H1 (cell line): ENCODE data around the gene WDR76. TPM values are rescaled to one million over a fixed set of nuclear protein-coding genes. Genes with fewer than 3 reads are reported as not detected.

Source experiments
- CTCF ChIA-PET: fragments of 300-600 bp; sonication (Branson Sonifier 250); formaldehyde crosslinking; loops from one replicate; lab custom pipeline; 2021; ENCODE audit not compliant: partially characterized antibody; lab: Charles Lee
- POLR2A ChIA-PET: fragments of 300-600 bp; sonication (Branson Sonifier 250); formaldehyde crosslinking; loops from one replicate; lab custom pipeline; 2021; ENCODE audit warnings: inconsistent platforms; ENCODE audit not compliant: partially characterized antibody; lab: Charles Lee
- DNase-seq, 2 experiments: peaks; one replicate each; pipeline versions ENCODE4 v3.0.0 to v3.0.0-alpha.2; 2010 to 2022; ENCODE audit warnings: low spot score in 2 of 2, low read depth in 1 of 2, mixed read lengths in 1 of 2
- FAIRE-seq: peaks from 2 replicates; lab custom pipeline; 2011; peaks lifted over from hg19 to GRCh38; lab: Jason Lieb, UNC
- H2AFZ ChIP-seq: 2 replicates; pipeline ENCODE4 v1.8.1; 2012; ENCODE audit warnings: low read length, inconsistent platforms
- H2AK5ac ChIP-seq: 2 replicates; pipeline ENCODE4 v1.6.1; 2013; ENCODE audit warnings: low read depth, low read length
- H2BK120ac ChIP-seq: replicated peaks from 2 replicates; pipeline ENCODE3; 2013; ENCODE audit warnings: low read depth, low read length, inconsistent platforms
- H2BK12ac ChIP-seq: 2 replicates; pipeline ENCODE4 v1.6.1; 2013; ENCODE audit warnings: low read depth, low read length
- H2BK15ac ChIP-seq: 2 replicates; pipeline ENCODE4 v1.6.1; 2013; ENCODE audit warnings: low read length
- H2BK20ac ChIP-seq: 2 replicates; pipeline ENCODE4 v1.6.1; 2013; ENCODE audit warnings: low read length
- H2BK5ac ChIP-seq: 2 replicates; pipeline ENCODE4 v1.6.1; 2013; ENCODE audit warnings: low read depth, low read length
- H3K14ac ChIP-seq: 2 replicates; pipeline ENCODE4 v1.6.1; 2013; ENCODE audit warnings: inconsistent platforms; ENCODE audit not compliant: insufficient read length
- H3K18ac ChIP-seq: 2 replicates; pipeline ENCODE4 v1.6.1; 2013; ENCODE audit warnings: low read length; ENCODE audit errors: extremely low read depth
- H3K23ac ChIP-seq: 2 replicates; pipeline ENCODE4 v1.6.1; 2013; ENCODE audit warnings: inconsistent platforms; ENCODE audit not compliant: insufficient read length
- H3K23me2 ChIP-seq: 2 replicates; pipeline ENCODE4 v1.6.1; 2013; ENCODE audit warnings: low read depth, low read length
- H3K27ac ChIP-seq: 2 replicates; pipeline ENCODE4 v1.6.1; 2011; ENCODE audit warnings: low read depth, low read length, inconsistent platforms
- H3K27me3 ChIP-seq, 4 experiments: replicated peaks in 1 of 4; 1 replicate in 1 of 4; 2 replicates in 3 of 4; pipeline versions ENCODE4 v1.6.1 to v1.8.1; 2011 to 2013; ENCODE audit warnings: low read length in 3 of 4, mild to moderate bottlenecking in 3 of 4, inconsistent platforms in 2 of 4, mixed read lengths in 2 of 4, moderate library complexity in 1 of 4; ENCODE audit not compliant: control insufficient read depth in 3 of 4, insufficient read depth in 3 of 4; ENCODE audit errors: extremely low read depth in 1 of 4
- H3K36me3 ChIP-seq, 4 experiments: 2 replicates each; pipeline versions ENCODE4 v1.6.1 to v1.8.1; 2011 to 2013; ENCODE audit warnings: mild to moderate bottlenecking in 4 of 4, low read length in 3 of 4, moderate library complexity in 2 of 4, control low read depth in 1 of 4, inconsistent platforms in 1 of 4; ENCODE audit not compliant: insufficient read depth in 4 of 4, control insufficient read depth in 2 of 4
- H3K4ac ChIP-seq: replicated peaks from 2 replicates; pipeline ENCODE3; 2013; ENCODE audit warnings: low read length, low read depth, mixed read lengths, inconsistent platforms; ENCODE audit not compliant: insufficient read length
- H3K4me1 ChIP-seq, 4 experiments: replicated peaks in 1 of 4; 1 replicate in 1 of 4; 2 replicates in 3 of 4; pipeline versions ENCODE4 v1.6.1 to v1.8.1; 2011 to 2013; ENCODE audit warnings: low read length in 3 of 4, inconsistent platforms in 2 of 4, mixed read lengths in 1 of 4; ENCODE audit not compliant: insufficient read depth in 4 of 4, control insufficient read depth in 3 of 4
- H3K4me2 ChIP-seq, 2 experiments: 2 replicates each; pipeline versions ENCODE4 v1.6.1 to v1.8.1; 2011 to 2013; ENCODE audit warnings: low read depth in 2 of 2, low read length in 2 of 2, control low read depth in 1 of 2, inconsistent platforms in 1 of 2, mild to moderate bottlenecking in 1 of 2; ENCODE audit not compliant: insufficient read depth in 1 of 2
- H3K4me3 ChIP-seq, 4 experiments: fragments of 200-600, 300-600 bp in 1 of 4; sonication (generic), shearing (Covaris generic), sonication (Bioruptor Twin) in 1 of 4; 2 replicates each; pipeline versions ENCODE4 v1.5.1 to v1.8.1; 2011 to 2016; ENCODE audit warnings: low read length in 4 of 4, low read depth in 3 of 4, control low read depth in 2 of 4, inconsistent platforms in 2 of 4, mild to moderate bottlenecking in 2 of 4, mixed read lengths in 1 of 4, moderate library complexity in 1 of 4; ENCODE audit not compliant: insufficient read depth in 2 of 4; ENCODE audit errors: extremely low read depth in 1 of 4
- H3K56ac ChIP-seq: replicated peaks from 2 replicates; pipeline ENCODE3; 2013; ENCODE audit warnings: low read depth, mild to moderate bottlenecking, mixed read lengths, low read length, inconsistent platforms; ENCODE audit not compliant: insufficient read length
- H3K79me1 ChIP-seq: 2 replicates; pipeline ENCODE4 v1.6.1; 2013; ENCODE audit warnings: low read depth, low read length, control low read depth
- H3K79me2 ChIP-seq, 2 experiments: 2 replicates each; pipeline versions ENCODE4 v1.6.1 to v1.8.1; 2012 to 2013; ENCODE audit warnings: low read length in 2 of 2, mild to moderate bottlenecking in 2 of 2, inconsistent platforms in 1 of 2; ENCODE audit not compliant: insufficient read depth in 2 of 2, control insufficient read depth in 1 of 2
- H3K9ac ChIP-seq, 4 experiments: replicated peaks in 1 of 4; 1 replicate in 1 of 4; 2 replicates in 3 of 4; pipeline versions ENCODE4 v1.6.1 to v1.8.1; 2011 to 2013; ENCODE audit warnings: low read depth in 3 of 4, low read length in 3 of 4, control low read depth in 2 of 4, mild to moderate bottlenecking in 2 of 4, moderate library complexity in 2 of 4, inconsistent platforms in 1 of 4; ENCODE audit errors: extremely low read depth in 1 of 4
- H3K9me3 ChIP-seq, 2 experiments: 2 replicates each; pipeline versions ENCODE4 v1.6.1 to v1.8.1; 2012 to 2013; ENCODE audit warnings: mild to moderate bottlenecking in 2 of 2, moderate library complexity in 2 of 2, control low read depth in 1 of 2, inconsistent platforms in 1 of 2, low read depth in 1 of 2, low read length in 1 of 2, mixed read lengths in 1 of 2; ENCODE audit not compliant: insufficient read depth in 2 of 2
- H4K20me1 ChIP-seq, 2 experiments: replicated peaks in 1 of 2; 2 replicates each; pipeline versions ENCODE3 to v1.8.1; 2011 to 2013; ENCODE audit warnings: inconsistent platforms in 2 of 2, low read length in 2 of 2, mild to moderate bottlenecking in 1 of 2; ENCODE audit not compliant: insufficient read depth in 2 of 2, control insufficient read depth in 1 of 2
- H4K5ac ChIP-seq: 2 replicates; pipeline ENCODE4 v1.6.1; 2013; ENCODE audit warnings: low read length, low read depth, mixed read lengths, inconsistent platforms; ENCODE audit not compliant: insufficient read length
- H4K8ac ChIP-seq: 2 replicates; pipeline ENCODE4 v1.8.0; 2013; ENCODE audit warnings: mild to moderate bottlenecking, moderate library complexity, low read length, inconsistent platforms; ENCODE audit not compliant: insufficient read depth; ENCODE audit errors: extremely low read depth
- H4K91ac ChIP-seq: replicated peaks from 2 replicates; pipeline ENCODE3; 2013; ENCODE audit warnings: low read length, mixed read lengths, inconsistent platforms; ENCODE audit not compliant: insufficient read length
- ASH2L ChIP-seq: fragments of 200-600, 300-600 bp; sonication (generic); IDR thresholded peaks from one replicate; pipeline ENCODE4 v1.7.1; 2017; ENCODE audit warnings: low read length
- CHD1 ChIP-seq: IDR thresholded peaks from 2 replicates; pipeline ENCODE4 v1.6.1; 2012; ENCODE audit warnings: low read depth, low read length, improper control_type of control experiment
- GTF2F1 ChIP-seq: IDR thresholded peaks from 2 replicates; pipeline ENCODE4 v1.6.1; 2012; ENCODE audit warnings: low read depth, low read length, improper control_type of control experiment, borderline replicate concordance
- HDAC2 ChIP-seq, 2 experiments: fragments of 300-600 bp in 1 of 2; sonication (generic) in 1 of 2; IDR thresholded peaks; 2 replicates each; pipeline ENCODE4 v1.6.1; 2011 to 2012; ENCODE audit warnings: low read depth in 2 of 2, low read length in 2 of 2, mild to moderate bottlenecking in 2 of 2, moderate library complexity in 2 of 2, borderline replicate concordance in 1 of 2, inconsistent platforms in 1 of 2
- RAD21 ChIP-seq, 2 experiments: IDR thresholded peaks in 1 of 2; conservative IDR thresholded peaks in 1 of 2; 2 replicates each; pipeline ENCODE4 v1.6.1; 2011; ENCODE audit warnings: low read depth in 2 of 2, low read length in 2 of 2, improper control_type of control experiment in 1 of 2, inconsistent platforms in 1 of 2, mild to moderate bottlenecking in 1 of 2, moderate library complexity in 1 of 2
- SAP30 ChIP-seq: fragments of 300-600 bp; sonication (generic); IDR thresholded peaks from 2 replicates; pipeline ENCODE4 v1.7.1; 2012; ENCODE audit warnings: low read length, moderate library complexity, mild to moderate bottlenecking, inconsistent platforms; ENCODE audit not compliant: insufficient read depth, insufficient replicate concordance
- SIX5 ChIP-seq: IDR thresholded peaks from 2 replicates; pipeline ENCODE4 v1.6.1; 2011; ENCODE audit warnings: mild to moderate bottlenecking, low read depth, low read length
- WGBS, 2 experiments: shearing (Covaris generic) in 1 of 2; methylation state at CpG; one replicate each; pipeline versions ENCODE4 v1.1.6 to v1.1.7; 2013 to 2015; ENCODE audit warnings: low lambda C conversion rate in 2 of 2, mixed read lengths in 2 of 2, inconsistent platforms in 1 of 2, low coverage in 1 of 2, missing lambda C conversion rate in 1 of 2; ENCODE audit not compliant: insufficient replicate concordance in 2 of 2, insufficient coverage in 1 of 2, insufficient read length in 1 of 2; ENCODE audit errors: extremely low coverage in 1 of 2, missing lambda C conversion rate in 1 of 2; 5-methylcytosine and 5-hydroxymethylcytosine counted together
- polyA plus RNA-seq, 7 experiments: library from polyadenylated mRNA; depleted of rRNA in 3 of 7; stranded (reverse) in 5 of 7; unstranded in 2 of 7; fragments of >200 nt in 5 of 7; fragments of 200-250 nt in 2 of 7; gene quantifications; 1 replicate in 5 of 7; 2 replicates in 1 of 7; 4 replicates in 1 of 7; pipeline versions ENCODE4 v1.2.1 to v1.2.3, GENCODE V29; 2011 to 2013; ENCODE audit warnings: missing spikeins in 2 of 7, mixed read lengths in 2 of 7
- total RNA-seq: library from RNA; stranded (reverse); fragmentation: NEBNext Ultra II Directional; extraction: Animal tissue kit (Norgen Biotek cat#: 25700); gene quantifications from 2 replicates; pipeline ENCODE4 v1.2.1, GENCODE V29; 2021
- TF ChIP-seq, protein P1 (sequence below), 3 experiments: IDR thresholded peaks; 1 replicate in 2 of 3; 2 replicates in 1 of 3; pipeline versions ENCODE4 v1.5.1 to v1.6.1; 2011; ENCODE audit warnings: low read length in 3 of 3, mild to moderate bottlenecking in 3 of 3, inconsistent platforms in 2 of 3, low read depth in 1 of 3, moderate library complexity in 1 of 3; ENCODE audit not compliant: insufficient read depth in 1 of 3; ENCODE audit errors: control extremely low read depth in 1 of 3

The WDR76 gene
- total and polyA plus RNA-seq, 2 of the 8 experiments (the other 6 are each of a cell fraction or from before 2014, with no cell fraction given), result 4.1 to 18.9 TPM

DNA sequence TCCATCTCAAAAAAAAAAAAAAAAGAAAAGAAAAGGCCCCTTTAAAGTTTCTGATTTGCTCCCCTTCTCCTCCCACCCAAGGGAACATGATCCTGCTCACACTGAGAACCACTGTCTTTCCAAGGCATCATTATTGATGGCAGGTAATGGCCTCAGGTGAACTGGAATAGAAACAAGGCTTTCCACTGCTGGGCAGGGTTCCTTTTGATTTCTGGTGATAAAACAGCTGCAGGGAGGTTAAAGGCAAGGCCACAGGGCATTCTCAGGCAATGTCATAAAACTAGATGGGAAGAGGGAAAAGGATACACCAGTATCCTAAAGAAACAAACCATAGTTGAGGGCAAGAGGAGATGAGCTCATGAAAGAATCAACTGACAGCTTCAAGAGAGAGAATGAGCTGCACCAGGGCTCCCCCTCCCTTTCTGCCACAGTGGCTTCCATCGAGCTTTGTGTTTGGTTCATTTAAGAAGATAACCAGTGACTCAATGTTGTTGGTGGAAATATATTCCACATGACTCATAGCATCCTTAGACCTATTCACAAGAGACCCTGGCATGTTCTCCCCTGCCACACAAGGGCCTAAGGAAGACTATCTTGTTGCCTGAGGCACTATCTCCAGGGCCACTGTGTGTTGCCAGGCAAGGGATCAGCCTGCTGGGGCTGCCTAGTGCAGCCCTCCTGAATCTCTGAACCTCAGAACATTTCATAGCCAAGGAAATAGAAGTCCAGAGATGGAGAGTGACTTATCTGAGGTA, 86.4 kb downstream of the WDR76 start:
- ChIA-PET CTCF (interaction anchor here (0.7 to 5.6 kb wide), 7 partner anchors 7 to 31 kb away, joined by 3 to 45 read pairs (median 3); no protein-coding TSS in a partner anchor), POLR2A (interaction anchor here (0.6 to 1.9 kb wide), 3 partner anchors 12 to 59 kb away, joined by 3 to 8 read pairs (median 4); no protein-coding TSS in a partner anchor)
- H3K56ac ChIP-seq, result no peak overlapping the region
- WGBS, 2 experiments, result 80% methylated on average over 1 of the region's 1 CpG; no CpG with 5 or more reads in 1 of the 2 experiments
- H2BK120ac ChIP-seq, result no peak overlapping the region
- no peak overlapping the region for H2AFZ ChIP-seq
- no peak overlapping the region for H2BK12ac ChIP-seq
- no peak overlapping the region for H4K5ac ChIP-seq
- no peak overlapping the region for H3K4me2 ChIP-seq
- H3K27ac ChIP-seq, result no peak overlapping the region
- no peak overlapping the region for H4K8ac ChIP-seq
- H3K36me3 ChIP-seq, result no peaks in the 10 kb centered on the region; a peak in 1 of 8 replicates
- H3K4me3 ChIP-seq, result no peak overlapping the region
- H2BK5ac ChIP-seq, result no peak overlapping the region
- no peak overlapping the region for H2AK5ac ChIP-seq
- H3K4me1 ChIP-seq, result peaks cover 0 to 3% (median 1%) of the 10 kb centered on the region in 4 experiments; a peak in 1 of 7 replicates
- no peaks in the 10 kb centered on the region for H3K79me1 ChIP-seq
- H2BK20ac ChIP-seq, result no peak overlapping the region
- DNase-seq (peak in 1 of 2 experiments; percentile 21), FAIRE-seq (no peak)
- no peaks in the 10 kb centered on the region for H3K27me3 ChIP-seq
- H3K18ac ChIP-seq, result no peak overlapping the region
- no peak overlapping the region for H3K14ac ChIP-seq
- no peak overlapping the region for H3K23ac ChIP-seq
- no peak overlapping the region for H3K9ac ChIP-seq
- no peaks in the 10 kb centered on the region for H3K9me3 ChIP-seq
- no peak overlapping the region for H2BK15ac ChIP-seq
- H3K23me2 ChIP-seq, result no peaks in the 10 kb centered on the region
- H3K79me2 ChIP-seq, result no peaks in the 10 kb centered on the region
- no peak overlapping the region for H3K4ac ChIP-seq
- H4K91ac ChIP-seq, result no peak overlapping the region
- H4K20me1 ChIP-seq, result no peaks in the 10 kb centered on the region
- no peak for TF ChIP-seq RAD21 (IDR thresholded peaks at IDR 0.05 in 1 of 2, conservative IDR thresholded peaks at IDR 0.05 in 1 of 2; ENCODE audit: low read depth in 2 of 2, low read length in 2 of 2)
- no peak for TF ChIP-seq SIX5
- TF ChIP-seq CHD1, result no peak
- TF ChIP-seq GTF2F1, result no peak
- no peak for TF ChIP-seq ASH2L
- no peak for TF ChIP-seq SAP30
- no peak for TF ChIP-seq HDAC2 (IDR thresholded peaks at IDR 0.05; ENCODE audit: borderline replicate concordance in 1 of 2, low read depth in 2 of 2, low read length in 2 of 2)
- TF ChIP-seq, protein P1, sequence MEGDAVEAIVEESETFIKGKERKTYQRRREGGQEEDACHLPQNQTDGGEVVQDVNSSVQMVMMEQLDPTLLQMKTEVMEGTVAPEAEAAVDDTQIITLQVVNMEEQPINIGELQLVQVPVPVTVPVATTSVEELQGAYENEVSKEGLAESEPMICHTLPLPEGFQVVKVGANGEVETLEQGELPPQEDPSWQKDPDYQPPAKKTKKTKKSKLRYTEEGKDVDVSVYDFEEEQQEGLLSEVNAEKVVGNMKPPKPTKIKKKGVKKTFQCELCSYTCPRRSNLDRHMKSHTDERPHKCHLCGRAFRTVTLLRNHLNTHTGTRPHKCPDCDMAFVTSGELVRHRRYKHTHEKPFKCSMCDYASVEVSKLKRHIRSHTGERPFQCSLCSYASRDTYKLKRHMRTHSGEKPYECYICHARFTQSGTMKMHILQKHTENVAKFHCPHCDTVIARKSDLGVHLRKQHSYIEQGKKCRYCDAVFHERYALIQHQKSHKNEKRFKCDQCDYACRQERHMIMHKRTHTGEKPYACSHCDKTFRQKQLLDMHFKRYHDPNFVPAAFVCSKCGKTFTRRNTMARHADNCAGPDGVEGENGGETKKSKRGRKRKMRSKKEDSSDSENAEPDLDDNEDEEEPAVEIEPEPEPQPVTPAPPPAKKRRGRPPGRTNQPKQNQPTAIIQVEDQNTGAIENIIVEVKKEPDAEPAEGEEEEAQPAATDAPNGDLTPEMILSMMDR (IDR thresholded peaks at IDR 0.05; ENCODE audit: control extremely low read depth in 1 of 3, insufficient read depth in 1 of 3, low read depth in 1 of 3, low read length in 3 of 3), result no peak
